Fibroblast of peridontal ligament (primary cell): ENCODE data around the gene ZNF318.
"Not testable (repeated sequence)": the region's sequence is repeated elsewhere in the genome, so short reads cannot be mapped to it uniquely, and the experiment has no call there.

Source experiments
- DNase-seq: peaks from one replicate; pipeline ENCODE4 v3.0.0-alpha.2; 2010; ENCODE audit errors: extremely low read depth

The ZNF318 gene, protein sequence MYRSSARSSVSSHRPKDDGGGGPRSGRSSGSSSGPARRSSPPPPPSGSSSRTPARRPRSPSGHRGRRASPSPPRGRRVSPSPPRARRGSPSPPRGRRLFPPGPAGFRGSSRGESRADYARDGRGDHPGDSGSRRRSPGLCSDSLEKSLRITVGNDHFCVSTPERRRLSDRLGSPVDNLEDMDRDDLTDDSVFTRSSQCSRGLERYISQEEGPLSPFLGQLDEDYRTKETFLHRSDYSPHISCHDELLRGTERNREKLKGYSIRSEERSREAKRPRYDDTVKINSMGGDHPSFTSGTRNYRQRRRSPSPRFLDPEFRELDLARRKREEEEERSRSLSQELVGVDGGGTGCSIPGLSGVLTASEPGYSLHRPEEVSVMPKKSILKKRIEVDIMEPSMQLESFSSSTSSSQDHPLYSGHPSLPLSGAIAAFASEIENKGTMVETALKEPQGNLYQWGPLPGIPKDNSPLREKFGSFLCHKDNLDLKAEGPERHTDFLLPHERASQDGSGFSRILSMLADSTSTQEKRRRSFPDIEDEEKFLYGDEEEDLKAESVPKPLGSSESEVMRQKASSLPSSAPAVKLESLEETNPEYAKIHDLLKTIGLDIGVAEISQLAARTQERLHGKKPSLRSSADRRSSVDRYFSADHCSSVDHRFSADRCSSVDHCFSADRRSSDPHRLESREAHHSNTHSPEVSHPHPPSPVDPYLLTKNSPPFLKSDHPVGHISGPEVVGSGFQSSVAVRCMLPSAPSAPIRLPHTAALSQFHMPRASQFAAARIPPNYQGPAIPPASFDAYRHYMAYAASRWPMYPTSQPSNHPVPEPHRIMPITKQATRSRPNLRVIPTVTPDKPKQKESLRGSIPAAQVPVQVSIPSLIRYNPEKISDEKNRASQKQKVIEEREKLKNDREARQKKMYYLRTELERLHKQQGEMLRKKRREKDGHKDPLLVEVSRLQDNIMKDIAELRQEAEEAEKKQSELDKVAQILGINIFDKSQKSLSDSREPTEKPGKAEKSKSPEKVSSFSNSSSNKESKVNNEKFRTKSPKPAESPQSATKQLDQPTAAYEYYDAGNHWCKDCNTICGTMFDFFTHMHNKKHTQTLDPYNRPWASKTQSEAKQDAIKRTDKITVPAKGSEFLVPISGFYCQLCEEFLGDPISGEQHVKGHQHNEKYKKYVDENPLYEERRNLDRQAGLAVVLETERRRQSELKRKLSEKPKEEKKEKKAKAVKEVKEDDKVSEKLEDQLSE (N-terminal part only)

DNA sequence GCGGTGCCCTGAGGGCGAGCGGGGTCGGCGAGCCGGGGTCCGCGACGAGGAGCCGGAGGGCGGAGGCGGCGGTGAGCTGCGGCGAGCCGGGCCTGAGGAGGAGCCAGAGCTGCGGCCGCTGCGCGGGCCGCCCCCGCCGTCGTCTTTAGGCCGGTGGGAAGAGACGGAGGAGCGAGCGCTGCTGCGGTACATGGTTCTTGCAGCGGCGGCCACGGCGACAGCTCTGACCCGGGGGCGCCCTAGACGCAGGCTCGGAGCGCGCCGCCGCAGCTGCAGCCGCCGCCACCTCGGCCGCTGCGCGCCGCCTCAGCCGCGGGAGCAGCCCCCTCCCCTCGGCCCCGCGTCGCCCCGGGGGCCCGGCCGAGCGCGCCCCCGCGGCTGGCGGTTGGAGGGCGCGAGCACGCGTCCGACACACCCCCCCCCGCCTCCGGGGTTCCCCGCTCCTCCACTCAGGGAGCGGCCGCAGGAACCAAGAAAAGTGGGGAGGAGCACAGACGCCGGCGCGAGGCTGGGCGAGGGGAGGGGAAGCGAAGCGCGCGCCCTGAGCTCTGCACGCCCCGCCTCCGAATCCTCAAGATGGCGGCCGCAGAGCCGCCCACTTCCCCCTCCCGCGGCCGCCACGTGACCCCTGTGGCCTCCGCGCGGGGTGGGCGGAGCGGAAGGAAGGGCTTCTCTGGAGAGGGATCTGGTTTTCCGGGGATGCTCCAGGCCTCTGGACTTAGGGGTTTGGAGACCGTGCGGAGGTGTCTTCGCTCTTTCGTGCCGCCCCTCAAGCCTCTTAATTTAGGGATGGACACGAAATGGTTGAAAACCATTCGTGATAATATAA lies at the start of gene ZNF318:
Gene ZNF318 (minus strand): TSS at position 474 of the 829 bp plus-strand sequence. CDS start 282 bp downstream, at position 192.
- DNase-seq: peak; percentile 94

DNA sequence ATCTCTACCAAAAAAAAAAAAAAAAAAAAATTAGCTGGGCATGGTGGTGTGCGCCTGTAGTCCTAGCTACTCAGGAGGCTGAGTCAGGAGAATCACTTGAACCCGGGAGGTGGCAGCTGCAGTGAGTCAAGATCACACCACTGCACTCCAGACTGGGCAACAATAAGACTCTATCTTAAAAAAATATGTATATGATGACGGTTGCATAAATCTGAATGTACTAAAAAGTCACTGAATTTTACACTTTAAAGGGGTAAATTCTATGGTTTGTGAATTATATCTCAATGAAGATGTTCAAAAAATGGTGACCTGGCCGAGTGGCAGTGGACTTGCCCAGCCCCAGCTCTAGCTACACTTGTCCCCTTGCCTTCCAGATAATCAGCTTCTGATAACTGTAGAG lies 47.5 kb upstream of the ZNF318 start:
- DNase-seq: no peak

DNA sequence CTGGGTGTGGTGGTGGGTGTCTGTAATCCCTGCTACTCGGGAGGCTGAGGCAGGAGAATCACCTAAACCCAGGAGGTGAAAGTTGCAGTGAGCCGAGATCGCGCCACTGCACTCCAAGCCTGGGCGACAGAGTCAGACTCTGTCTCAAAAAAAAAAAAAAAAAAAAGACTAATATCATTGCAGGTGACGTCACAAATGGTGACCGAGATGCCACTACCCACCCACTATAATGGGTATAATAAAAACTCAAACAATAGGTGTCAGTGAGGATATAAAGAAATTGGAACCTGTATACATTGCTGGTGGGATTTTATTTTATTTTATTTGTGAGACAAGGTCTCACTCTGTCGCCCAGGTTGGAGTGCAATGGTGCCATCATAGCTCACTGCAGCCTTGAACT lies 45.8 kb upstream of the ZNF318 start:
- not testable (repeated sequence) for DNase-seq

DNA sequence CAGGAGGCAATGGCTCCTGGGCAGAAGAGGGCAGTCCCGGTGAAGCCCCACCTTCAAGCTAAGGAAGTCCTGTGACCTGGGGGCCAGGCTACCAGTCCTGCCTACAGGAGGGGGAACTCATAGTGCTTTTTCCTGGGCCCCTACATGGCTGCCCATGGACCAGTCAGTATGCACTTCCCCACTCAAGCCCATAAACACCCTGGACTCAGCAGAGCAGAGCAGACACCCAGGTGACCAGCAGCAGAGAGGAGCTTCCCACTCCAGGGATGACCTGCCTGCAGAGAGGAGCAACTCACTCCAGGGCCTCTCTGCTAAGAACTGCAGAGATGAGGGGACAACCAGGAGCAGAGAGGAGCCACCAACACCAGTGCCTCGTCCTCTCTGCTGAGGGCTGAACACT lies 43.6 kb upstream of the ZNF318 start:
- DNase-seq: no peak

DNA sequence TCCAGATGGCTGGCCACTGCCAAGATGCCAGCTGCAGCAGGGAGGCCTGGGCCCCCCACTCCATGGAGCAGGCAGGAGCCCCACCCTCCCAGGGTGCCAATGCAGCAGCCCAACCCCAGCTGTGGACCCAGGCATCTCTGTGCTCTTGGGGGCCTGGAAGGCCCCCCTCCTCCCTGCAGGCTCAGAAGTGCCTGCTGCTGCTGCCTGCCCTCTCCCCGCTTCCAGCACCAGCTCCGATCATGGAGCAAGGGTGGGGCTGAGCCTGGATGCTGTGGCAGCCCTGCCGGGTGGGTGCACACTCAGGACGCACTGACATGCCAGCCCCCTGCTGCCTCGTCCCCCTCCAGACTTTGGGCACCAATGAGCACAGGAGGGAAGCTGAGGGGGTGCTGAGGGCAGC lies 43.1 kb upstream of the ZNF318 start:
- DNase-seq: no peak

DNA sequence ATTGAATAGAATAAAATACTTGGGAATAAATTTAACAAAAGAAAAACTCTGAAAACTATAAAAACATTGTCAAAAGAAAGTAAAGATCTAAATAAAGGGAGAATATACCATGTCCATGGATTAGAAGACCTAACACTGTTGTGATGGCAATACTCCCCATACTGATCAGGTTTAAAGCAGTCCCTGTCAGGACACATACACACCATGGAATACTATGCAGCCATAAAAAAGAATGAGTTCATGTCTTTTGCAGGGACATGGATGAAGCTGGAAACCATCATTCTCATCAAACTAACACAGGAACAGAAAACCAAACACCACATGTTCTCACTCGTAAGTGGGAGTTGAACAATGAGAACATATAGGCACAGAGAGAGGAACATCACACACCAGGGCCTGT lies 41.3 kb upstream of the ZNF318 start:
- not testable (repeated sequence) for DNase-seq

DNA sequence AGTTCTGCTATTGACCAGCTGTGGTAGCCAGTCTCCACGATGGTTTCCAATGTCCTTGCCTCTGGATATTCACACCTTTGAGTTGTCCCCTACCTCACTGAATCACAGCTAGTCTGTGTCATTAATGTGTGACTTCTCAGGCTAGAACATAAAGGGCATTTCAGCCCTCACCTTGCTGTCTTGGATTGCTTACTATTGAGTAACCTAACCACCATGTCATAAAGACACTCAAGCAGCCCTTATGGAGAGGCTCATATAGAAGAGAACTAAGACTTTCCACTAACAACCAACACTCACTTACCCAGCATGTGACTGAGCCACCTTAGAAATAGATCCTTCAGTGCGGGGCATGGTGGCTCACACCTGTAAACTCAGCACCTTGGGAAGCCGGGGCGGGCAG lies 38.8 kb upstream of the ZNF318 start:
- DNase-seq: no peak

DNA sequence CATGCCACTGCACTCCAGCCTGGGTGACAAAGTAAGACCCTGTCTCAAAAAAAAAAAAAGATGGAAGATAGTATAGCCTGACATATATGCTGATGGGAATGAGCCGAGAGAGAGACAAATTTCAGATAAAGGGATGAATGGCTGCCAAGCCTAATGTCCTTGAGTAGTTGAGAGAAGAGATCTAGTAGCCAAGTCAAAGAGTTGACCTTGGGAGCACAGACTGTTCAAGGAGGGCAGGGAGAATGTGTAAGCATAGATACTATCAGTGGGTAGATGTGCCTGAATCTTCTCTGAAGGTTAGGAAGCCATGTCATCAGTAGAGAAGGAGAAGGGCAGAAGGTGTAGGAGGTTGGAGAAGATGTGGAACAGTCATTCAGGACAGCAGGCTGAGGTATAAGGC lies 37.8 kb upstream of the ZNF318 start:
- DNase-seq: no peak

DNA sequence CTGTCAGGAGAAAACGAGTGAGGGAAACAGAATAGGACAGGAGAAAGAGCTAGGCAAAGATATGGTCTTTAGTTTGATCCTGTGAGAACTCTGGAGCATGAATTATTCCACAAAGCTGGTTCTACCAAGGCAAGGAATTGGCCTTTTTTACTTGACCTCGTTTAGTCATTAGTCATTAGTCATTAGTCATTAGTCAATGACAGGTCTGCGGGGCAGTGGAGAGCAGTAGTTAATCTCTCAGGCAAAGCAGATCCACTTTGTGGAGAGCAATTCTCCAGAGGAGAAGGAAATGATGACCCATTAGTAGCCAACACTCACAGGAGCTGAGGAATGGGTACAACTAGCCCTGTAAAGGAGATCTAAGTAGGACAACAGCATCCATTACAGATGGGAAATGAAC lies 35.9 kb upstream of the ZNF318 start:
- DNase-seq: no peak

DNA sequence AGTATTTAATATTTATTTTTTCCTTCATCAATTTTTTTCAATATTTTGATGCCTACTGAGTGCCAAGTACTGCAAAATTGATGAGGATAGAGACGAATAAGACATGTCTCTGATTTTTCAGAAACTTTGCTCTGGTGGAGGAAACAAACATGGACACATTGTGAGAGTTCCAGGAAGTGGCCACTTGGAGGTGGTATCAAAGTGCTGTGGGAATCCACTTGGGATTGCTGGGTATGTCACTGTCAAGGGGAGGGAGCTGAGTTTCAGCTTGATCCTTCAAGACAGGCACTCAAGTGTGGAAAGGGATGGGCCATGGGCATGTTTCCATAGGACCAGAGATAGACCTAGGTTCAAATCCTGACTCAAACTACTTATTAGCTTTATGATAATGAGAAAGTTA lies 33.4 kb upstream of the ZNF318 start:
- DNase-seq: no peak

DNA sequence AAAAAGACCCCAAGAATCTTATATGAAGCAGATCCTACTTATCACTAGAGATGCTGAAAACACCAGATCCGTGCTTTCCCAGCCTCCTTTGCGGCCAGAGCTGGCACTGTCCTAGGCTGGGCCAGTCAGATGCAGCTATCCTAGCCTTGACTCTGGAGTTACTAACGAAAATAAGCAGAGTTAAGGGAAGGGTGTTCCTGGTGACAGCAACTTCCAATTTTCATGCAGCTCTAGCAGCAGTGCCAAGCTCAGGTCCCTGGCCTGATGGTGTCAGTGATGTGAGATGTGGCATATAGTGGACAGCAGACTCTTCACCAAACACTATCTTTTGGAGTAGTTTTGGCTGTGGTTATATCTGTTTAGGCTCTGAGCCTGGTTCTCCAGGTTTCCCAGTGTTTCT lies 32.3 kb upstream of the ZNF318 start:
- DNase-seq: no peak

DNA sequence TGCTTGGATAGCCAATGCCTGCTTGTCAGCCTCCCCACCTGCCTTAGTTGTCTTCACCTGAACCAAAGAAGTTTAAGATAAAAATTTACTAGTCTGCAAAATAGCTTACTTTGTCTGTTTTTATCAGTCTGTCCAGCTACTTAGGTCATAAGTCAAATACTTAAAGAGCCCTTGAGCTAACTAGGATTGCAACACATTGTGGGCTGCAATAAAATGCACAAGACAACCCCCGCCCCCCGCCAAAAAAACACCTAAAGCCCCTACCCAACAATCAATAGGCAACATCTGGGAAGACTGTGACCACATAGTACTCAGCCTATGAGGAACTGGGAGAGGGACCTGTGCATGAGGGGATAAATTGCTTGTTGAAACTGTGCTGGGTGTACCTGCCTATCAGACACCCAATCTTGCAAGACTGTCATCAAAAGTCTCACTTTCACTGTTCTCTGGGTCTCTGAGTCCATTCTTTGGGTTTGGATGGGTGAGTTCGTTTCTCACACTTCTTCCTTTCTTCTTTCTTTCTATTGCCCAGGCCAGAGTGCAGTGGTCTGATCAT lies 30.6 kb upstream of the ZNF318 start:
- DNase-seq: no peak

DNA sequence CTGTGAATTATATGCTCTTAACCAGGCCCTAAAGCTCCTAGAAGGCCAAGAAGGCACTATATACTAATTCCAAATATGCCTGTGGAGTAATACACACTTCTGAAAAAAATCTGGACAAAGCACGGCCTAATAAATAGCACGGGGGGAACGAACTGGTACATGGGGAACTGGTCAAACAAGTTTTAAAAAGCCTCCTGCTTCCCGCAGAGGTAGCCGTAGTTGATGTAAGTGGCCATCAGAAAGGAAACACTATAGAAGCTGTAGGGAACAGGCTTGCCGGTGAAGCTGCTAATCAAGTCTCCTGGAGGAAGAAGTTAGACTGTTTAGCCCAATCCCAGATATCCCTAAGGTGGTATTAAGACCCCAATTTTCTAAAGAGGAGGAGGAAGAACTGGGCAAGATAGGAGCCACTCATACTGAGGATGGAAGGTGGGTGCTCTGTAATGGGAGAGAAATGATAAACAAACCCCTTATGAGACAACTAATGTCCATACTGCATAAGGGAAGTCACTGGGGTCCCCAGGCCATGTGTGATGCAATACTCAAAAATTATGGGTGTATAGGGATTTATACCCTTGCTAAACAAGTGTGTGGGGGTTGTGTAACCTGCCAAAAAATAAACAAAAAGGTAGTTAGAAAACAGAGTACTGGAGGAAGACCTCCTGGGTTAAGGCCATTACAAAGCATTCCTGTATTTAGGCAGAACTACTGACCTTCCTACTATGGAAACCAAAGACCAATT lies 27.1 kb upstream of the ZNF318 start:
- no peak for DNase-seq

DNA sequence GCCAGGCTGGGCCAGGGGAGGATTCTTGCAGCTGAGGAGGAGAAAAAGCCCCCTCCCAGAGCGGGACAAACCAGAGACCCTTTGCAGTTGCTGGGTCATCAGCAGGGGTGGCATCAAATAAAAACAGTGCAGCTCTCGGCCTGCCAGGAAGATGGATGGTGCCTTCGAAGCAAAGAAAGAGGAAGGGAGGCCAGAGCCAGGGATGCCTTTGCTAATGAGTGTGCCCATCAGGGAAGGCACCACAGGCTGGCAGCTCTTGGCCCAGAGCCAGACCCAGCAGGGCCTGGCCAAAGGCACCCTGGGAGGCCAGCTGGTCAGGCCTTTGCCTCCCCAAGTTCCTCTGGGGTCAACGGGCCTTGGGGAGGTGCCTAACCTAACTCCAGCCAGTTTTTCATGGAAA lies 26.3 kb upstream of the ZNF318 start:
- DNase-seq: no peak

DNA sequence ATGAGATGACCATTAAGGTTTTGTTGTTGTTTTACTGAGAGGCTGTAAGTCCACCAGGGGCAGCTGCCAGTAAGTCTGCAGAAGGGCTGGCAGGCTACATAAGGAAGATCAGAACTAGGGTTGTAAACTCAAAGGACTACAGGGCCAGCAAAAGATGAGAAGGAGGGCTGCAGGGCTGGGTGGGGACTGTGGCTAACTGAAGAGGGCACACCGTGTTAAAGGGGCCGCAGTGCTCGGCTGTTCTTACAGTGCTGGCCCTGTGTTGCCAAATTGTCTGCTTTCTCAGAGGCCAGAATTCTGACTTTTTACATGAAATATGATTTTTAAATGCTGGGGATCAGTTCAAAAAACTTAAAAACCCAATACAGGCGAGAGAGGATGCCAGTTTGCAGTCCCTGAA lies 25.5 kb upstream of the ZNF318 start:
- no peak for DNase-seq

DNA sequence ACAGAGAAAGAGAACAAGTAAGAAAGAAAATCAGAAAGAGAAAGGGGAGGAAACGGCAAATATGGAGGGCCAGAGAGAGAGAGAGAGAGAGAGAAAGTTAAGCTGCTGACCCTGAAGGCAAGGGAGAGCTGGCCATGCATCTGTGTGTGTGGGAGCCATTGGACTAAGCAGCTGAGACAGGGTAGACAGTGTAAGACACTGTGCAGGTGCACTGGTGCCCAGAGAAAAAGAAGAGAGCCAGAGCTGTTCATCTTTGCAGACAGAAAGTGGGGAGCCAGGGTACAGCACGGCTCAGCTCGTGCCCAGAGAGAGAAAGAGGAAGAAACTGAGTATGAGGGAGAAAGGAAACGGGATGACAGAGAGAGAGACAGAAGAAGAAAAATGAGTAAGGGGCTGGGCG lies 24.2 kb upstream of the ZNF318 start:
- DNase-seq: no peak

DNA sequence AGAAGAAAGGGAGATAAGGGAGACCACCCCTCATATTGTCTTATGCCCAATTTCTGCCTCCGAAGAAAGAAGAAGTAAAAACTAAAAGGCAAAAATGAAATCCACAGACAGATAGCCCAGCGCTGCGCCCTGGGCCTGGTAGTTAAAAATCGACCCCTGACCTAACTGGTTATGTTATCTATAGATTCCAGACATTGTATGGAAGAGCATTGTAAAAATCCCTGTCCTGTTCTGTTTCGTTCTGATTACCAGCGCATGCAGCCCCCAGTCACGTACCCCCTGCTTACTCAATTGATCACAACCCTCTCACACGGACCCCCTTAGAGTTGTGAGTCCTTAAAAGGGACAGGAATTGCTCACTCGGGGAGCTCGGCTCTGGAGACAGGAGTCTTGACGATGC lies 23.7 kb upstream of the ZNF318 start:
- not testable (repeated sequence) for DNase-seq

DNA sequence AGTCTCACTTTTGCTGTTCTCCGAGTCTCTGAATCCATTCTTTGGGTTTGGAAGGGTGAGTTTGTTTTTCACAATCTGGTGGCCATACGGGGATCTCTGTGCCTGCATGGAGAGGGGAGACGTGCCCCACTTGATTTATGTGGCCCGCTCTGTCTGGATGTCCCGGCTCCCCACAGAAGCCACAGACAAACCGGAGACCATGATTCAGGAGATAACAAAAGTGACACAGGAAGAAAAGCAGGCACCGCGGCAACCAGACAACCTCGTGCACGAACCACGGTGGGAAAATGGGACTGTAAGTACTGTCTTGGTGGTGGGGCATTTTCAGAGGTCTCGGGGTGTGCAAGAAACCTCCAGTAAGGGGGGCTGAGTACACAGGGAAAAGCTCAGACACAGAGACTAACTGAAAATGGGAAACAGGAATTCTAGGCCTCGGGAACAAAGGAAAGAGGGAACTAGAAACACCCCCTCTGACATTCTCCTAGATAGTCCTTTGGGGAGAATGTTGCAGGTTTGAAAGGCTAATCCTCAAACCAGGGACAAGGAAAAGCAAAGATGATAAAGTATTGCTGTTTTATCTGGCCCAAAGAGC lies 22.1 kb upstream of the ZNF318 start:
- DNase-seq: no peak

DNA sequence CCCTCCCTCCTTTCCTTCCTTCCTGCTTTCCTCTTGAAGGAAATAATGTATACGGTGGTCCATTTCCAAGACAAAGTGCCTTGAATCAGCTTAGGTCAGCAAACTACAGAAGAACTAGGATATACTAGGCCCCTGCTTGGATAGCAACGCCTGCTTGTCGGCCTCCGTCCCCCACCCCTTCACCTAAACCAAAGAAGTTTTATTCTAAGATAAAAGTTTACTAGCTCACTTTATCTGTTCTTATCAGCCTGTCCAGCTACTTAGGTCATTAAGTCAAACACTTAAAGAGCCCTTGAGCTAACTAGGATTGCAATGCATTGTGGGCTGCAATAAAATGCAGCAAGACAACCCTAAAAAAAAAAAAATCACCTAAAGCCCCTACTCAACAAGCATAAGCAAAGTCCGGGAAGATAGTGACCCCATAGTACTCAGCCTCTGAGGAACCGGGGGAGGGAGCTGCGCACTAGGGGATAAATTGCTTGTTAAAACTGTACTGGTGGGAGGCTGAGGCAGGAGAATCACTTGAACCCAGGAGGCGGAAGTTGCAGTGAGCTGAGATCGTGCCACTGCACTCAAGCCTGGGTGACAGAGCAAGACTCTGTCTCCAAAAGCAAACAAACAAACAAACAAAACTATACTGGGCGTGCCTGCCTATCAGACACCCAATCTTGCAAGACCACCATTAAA lies 21.4 kb upstream of the ZNF318 start:
- DNase-seq: not testable (repeated sequence)
